Right kidney (tissue), 1 donor: ENCODE data around the gene OR8B3.

ENCODE experiments used
- DNase-seq: peaks from one replicate; pipeline ENCODE4 v3.0.0-alpha.2; 2016

OR8B3 gene

GRCh38 chr11:124359566-124359965 is 39.3 kb downstream of the OR8B3 start:
- DNase-seq: no peak

- no peak for DNase-seq
These were observed 52.4 kb downstream of the OR8B3 start for GRCh38 chr11:124346311-124346955.
